A673 (cell line): ENCODE results near the gene PIGV. TPM values are rescaled to one million over a fixed set of nuclear protein-coding genes. Genes with fewer than 3 reads are reported as not detected.

ENCODE experiments used
- BruUV-seq: library from RNA; stranded (reverse); fragments of 400-500 nt; replicated peaks from 2 replicates; lab custom pipeline; 2021; lab: Mats Ljungman, UMichigan
- CTCF ChIA-PET: fragments of 300-600 bp; sonication (Branson Sonifier 250); formaldehyde crosslinking; loops from one replicate; lab custom pipeline; 2022; ENCODE audit warnings: antibody characterized with exemption; lab: Charles Lee
- POLR2A ChIA-PET: fragments of 300-600 bp; sonication (Branson Sonifier 250); formaldehyde crosslinking; loops from one replicate; lab custom pipeline; 2022; ENCODE audit warnings: antibody characterized with exemption; ENCODE audit not compliant: low non-redundant PET; lab: Charles Lee
- DNase-seq: peaks from one replicate; pipeline ENCODE4 v3.0.0-alpha.2; 2015; ENCODE audit warnings: low spot score
- H3K27ac ChIP-seq: fragments of 200-600 bp; sonication (generic); 2 replicates; pipeline ENCODE4 v1.5.1; 2016; ENCODE audit warnings: mixed run types, low read depth, mild to moderate bottlenecking, mixed read lengths, antibody characterized with exemption, low read length; ENCODE audit not compliant: poor library complexity, severe bottlenecking
- H3K27me3 ChIP-seq: fragments of 200-600 bp; sonication (generic); replicated peaks from 2 replicates; pipeline ENCODE4 v1.6.1; 2017; ENCODE audit warnings: mixed run types, low read depth, mild to moderate bottlenecking, mixed read lengths, antibody characterized with exemption, low read length; ENCODE audit not compliant: insufficient read depth, poor library complexity
- H3K36me3 ChIP-seq: fragments of 200-600 bp; sonication (generic); 2 replicates; pipeline ENCODE4 v1.6.1; 2016; ENCODE audit warnings: mixed run types, mild to moderate bottlenecking, mixed read lengths, antibody characterized with exemption, low read length; ENCODE audit not compliant: insufficient read depth, poor library complexity, severe bottlenecking
- H3K4me1 ChIP-seq: fragments of 200-600 bp; sonication (generic); 2 replicates; pipeline ENCODE4 v1.6.1; 2017; ENCODE audit warnings: mixed run types, mild to moderate bottlenecking, mixed read lengths, antibody characterized with exemption, low read length; ENCODE audit not compliant: insufficient read depth, poor library complexity, severe bottlenecking
- H3K4me3 ChIP-seq: fragments of 200-600 bp; sonication (generic); 2 replicates; pipeline ENCODE4 v1.5.1; 2016; ENCODE audit warnings: low read depth, mixed run types, mild to moderate bottlenecking, mixed read lengths, low read length; ENCODE audit not compliant: poor library complexity, severe bottlenecking
- H3K9me3 ChIP-seq: fragments of 200-600 bp; sonication (generic); 2 replicates; pipeline ENCODE4 v1.6.1; 2016; ENCODE audit warnings: mixed run types, low read depth, mild to moderate bottlenecking, mixed read lengths, antibody characterized with exemption, low read length; ENCODE audit not compliant: poor library complexity, severe bottlenecking
- CTCF ChIP-seq: fragments of 300-800, 200-600 bp; sonication (generic); conservative IDR thresholded peaks from 2 replicates; pipeline ENCODE4 v1.5.1; 2017; ENCODE audit warnings: low read depth, mild to moderate bottlenecking, antibody characterized with exemption, low read length, moderate library complexity, mixed read lengths
- EZH2 ChIP-seq: fragments of 200-600 bp; sonication (generic); IDR thresholded peaks from 2 replicates; pipeline ENCODE4 v1.6.1; 2017; ENCODE audit warnings: borderline replicate concordance, low read depth, mild to moderate bottlenecking, mixed read lengths, antibody characterized with exemption, low read length; ENCODE audit not compliant: poor library complexity, severe bottlenecking
- intact Hi-C: fragments of 100-400 bp; cut with micrococcal nuclease; formaldehyde crosslinking; loops from one replicate; pipeline ENCODE4 v1.10.0; 2022; ENCODE audit not compliant: unreplicated experiment
- total RNA-seq: library from RNA; stranded (reverse); gene quantifications from 2 replicates; pipeline ENCODE4 v1.2.3, GENCODE V29; 2021

PIGV gene
- total RNA-seq, 1 experiment from 2014 or later: 4.9 TPM

GRCh38 chr1:26786437-26787380 is 1.0 kb upstream of the PIGV start:
- no TSS peak for BruUV-seq
- no peaks in the 10 kb centered on the region for H3K9me3 ChIP-seq
- peak overlapping the region; percentile 63 for H3K4me3 ChIP-seq
- no peak for TF ChIP-seq EZH2
- no peak for TF ChIP-seq CTCF
- no peaks in the 10 kb centered on the region for H3K27me3 ChIP-seq
- DNase-seq: peak; percentile 10
- H3K4me1 ChIP-seq: peaks cover 29% of the 10 kb centered on the region
- H3K36me3 ChIP-seq: peaks cover 17% of the 10 kb centered on the region
- CTCF ChIA-PET: interaction anchor here (0.5 to 1.8 kb wide), 2 partner anchors 185 to 286 kb away, joined by 3 to 4 read pairs; no protein-coding TSS in a partner anchor
- H3K27ac ChIP-seq: peak overlapping the region; percentile 97
- intact Hi-C loops: loop anchor here (5.0 kb wide), 2 partner anchors 89 to 284 kb away; partner anchors contain the start of gene ARID1A
- POLR2A ChIA-PET: no interaction called here

GRCh38 chr1:26787381-26787705 is 407 bp upstream of the PIGV start:
- Histone ChIP-seq H3K4me3 (peak overlapping the region; percentile 63), H3K9me3 (no peaks in the 10 kb centered on the region), H3K4me1 (peaks cover 29% of the 10 kb centered on the region), H3K36me3 (peaks cover 11% of the 10 kb centered on the region), H3K27me3 (no peaks in the 10 kb centered on the region), H3K27ac (peak overlapping the region; percentile 97)
- intact Hi-C loops: loop anchor here (5.0 kb wide), 2 partner anchors 90 to 285 kb away; partner anchors contain the start of gene ARID1A
- DNase-seq: no peak
- TF ChIP-seq EZH2: no peak
- TF ChIP-seq CTCF: no peak
- TSS peak; percentile 81 for BruUV-seq
- ChIA-PET CTCF (interaction anchor here (0.5 to 4.4 kb wide), 3 partner anchors 184 to 287 kb away, joined by 3 to 53 read pairs (median 13); no protein-coding TSS in a partner anchor), POLR2A (no interaction called here)

GRCh38 chr1:26788515-26788785 is 700 bp downstream of the PIGV start:
- peaks cover 28% of the 10 kb centered on the region for H3K4me1 ChIP-seq
- intact Hi-C loops: loop anchor here (5.0 kb wide), 2 partner anchors 91 to 286 kb away; partner anchors contain the start of gene ARID1A
- POLR2A ChIA-PET: no interaction called here
- no peaks in the 10 kb centered on the region for H3K27me3 ChIP-seq
- BruUV-seq: no TSS peak
- no peak for DNase-seq
- TF ChIP-seq CTCF: no peak
- TF ChIP-seq EZH2: no peak
- no peaks in the 10 kb centered on the region for H3K36me3 ChIP-seq
- peak overlapping the region; percentile 97 for H3K27ac ChIP-seq
- CTCF ChIA-PET: interaction anchor here (0.5 to 4.4 kb wide), 16 partner anchors 11 to 371 kb away, joined by 3 to 53 read pairs (median 4); no protein-coding TSS in a partner anchor
- peak overlapping the region; percentile 63 for H3K4me3 ChIP-seq
- no peaks in the 10 kb centered on the region for H3K9me3 ChIP-seq
